Lower leg skin (tissue), 3 donors: ENCODE results near the gene SEC22A.

Source experiments
- CTCF ChIP-seq, 3 donors: fragments of 450-650 bp; IDR thresholded peaks; one replicate each; pipeline ENCODE4 v1.5.1; 2016; ENCODE audit warnings: antibody characterized with exemption in 3 of 3, mild to moderate bottlenecking in 3 of 3, moderate library complexity in 2 of 3
- POLR2A ChIP-seq, 2 donors: fragments of 450-650 bp; IDR thresholded peaks; one replicate each; pipeline ENCODE4 v1.6.1; 2016 to 2017; ENCODE audit warnings: antibody characterized with exemption in 2 of 2, mild to moderate bottlenecking in 1 of 2, moderate library complexity in 1 of 2

DNA sequence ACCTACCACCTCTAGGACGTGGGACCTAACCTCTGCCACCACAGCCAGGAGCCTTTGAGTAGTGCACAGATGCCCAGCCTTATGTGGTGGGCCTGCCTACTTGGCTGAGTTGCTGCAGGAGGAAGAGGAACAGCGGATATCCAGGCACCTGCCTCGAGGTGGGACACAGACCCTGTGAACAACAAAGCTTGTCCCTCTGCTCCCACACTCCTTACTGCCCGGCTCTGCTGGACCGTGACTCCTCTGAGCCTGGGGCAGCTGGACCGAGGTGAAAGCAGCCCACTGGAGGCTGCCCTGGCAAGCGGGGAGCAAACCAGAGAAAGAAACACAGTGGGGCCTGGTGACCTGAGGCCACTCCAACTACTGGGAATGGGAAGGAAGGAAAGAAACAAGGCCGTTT lies 97.8 kb downstream of the SEC22A start:
- TF ChIP-seq POLR2A (IDR thresholded peaks at IDR 0.05) (no peak), CTCF (IDR thresholded peaks at IDR 0.05) (no peak)
